K562 (cell line): Measurements from ENCODE around the gene OAT. TPM values are rescaled to one million over a fixed set of nuclear protein-coding genes. Genes with fewer than 3 reads are reported as not detected.

Experiments
- ATAC-seq: fragments of 200-7000 bp; cut with Tn5 transposase; 3 replicates; pipeline ENCODE4 v1.9.1; 2020; ENCODE audit warnings: moderate library complexity
- Bru-seq: library from RNA; stranded (reverse); fragments of 400-500 nt; gene quantifications from one replicate; lab custom pipeline; 2021; lab: Mats Ljungman, UMichigan
- BruChase-seq, 2 experiments: library from RNA; stranded (reverse); fragments of 400-500 nt; gene quantifications; one replicate each; lab custom pipeline; 2021; lab: Mats Ljungman, UMichigan
- BruUV-seq: library from RNA; stranded (reverse); fragments of 400-500 nt; replicated peaks from 2 replicates; lab custom pipeline; 2021; lab: Mats Ljungman, UMichigan
- CTCF ChIA-PET: fragments of 300-600 bp; formaldehyde crosslinking; extraction: SDS; loops from one replicate; lab custom pipeline; 2021; ENCODE audit warnings: low intra/inter-chr PET ratio; lab: Yijun Ruan, JAX
- POLR2A ChIA-PET: fragments of 300-600, 350-650 bp; sonication (Branson Sonifier 250); formaldehyde crosslinking; extraction: SDS; loops from one replicate; lab custom pipeline; 2021; ENCODE audit warnings: antibody characterized with exemption, inconsistent platforms; lab: Yijun Ruan, JAX
- DNase-seq, 4 experiments: peaks; one replicate each; pipeline versions ENCODE4 v3.0.0 to v3.0.0-alpha.2; 2011 to 2018; ENCODE audit warnings: low spot score in 3 of 4, mixed read lengths in 3 of 4; ENCODE audit errors: extremely low read depth in 1 of 4
- FAIRE-seq: peaks from 2 replicates; lab custom pipeline; 2011; peaks lifted over from hg19 to GRCh38; lab: Jason Lieb, UNC
- H2AFZ ChIP-seq: 2 replicates; pipeline ENCODE4 v1.6.0; 2011; ENCODE audit warnings: low read depth, low read length, control low read depth, inconsistent platforms
- H3K27ac ChIP-seq: fragments of 200-600 bp; 3 replicates; pipeline ENCODE4 v1.8.0; 2011; ENCODE audit warnings: low read depth, mild to moderate bottlenecking, control low read depth, inconsistent platforms, low read length, moderate library complexity, mixed read lengths; ENCODE audit errors: extremely low read depth
- H3K27me3 ChIP-seq, 2 experiments: fragments of 300-600 bp in 1 of 2; 2 replicates in 1 of 2; 3 replicates in 1 of 2; pipeline versions ENCODE4 v1.6.0 to v1.8.0; 2011; ENCODE audit warnings: inconsistent platforms in 2 of 2, low read length in 2 of 2, mild to moderate bottlenecking in 1 of 2, mixed read lengths in 1 of 2, moderate library complexity in 1 of 2; ENCODE audit not compliant: control insufficient read depth in 2 of 2, insufficient read depth in 2 of 2
- H3K36me3 ChIP-seq: fragments of 300-600 bp; 3 replicates; pipeline ENCODE4 v1.8.0; 2011; ENCODE audit warnings: mild to moderate bottlenecking, low read length, inconsistent platforms; ENCODE audit not compliant: control insufficient read depth, insufficient read depth
- H3K4me1 ChIP-seq, 2 experiments: fragments of 200-600 bp in 1 of 2; replicated peaks in 1 of 2; 2 replicates in 1 of 2; 3 replicates in 1 of 2; pipeline versions ENCODE4 v1.5.1 to v1.8.0; 2011; ENCODE audit warnings: inconsistent platforms in 2 of 2, low read length in 2 of 2, mild to moderate bottlenecking in 1 of 2, mixed read lengths in 1 of 2, moderate library complexity in 1 of 2; ENCODE audit not compliant: control insufficient read depth in 2 of 2, insufficient read depth in 2 of 2
- H3K4me2 ChIP-seq: 2 replicates; pipeline ENCODE4 v1.6.1; 2011; ENCODE audit warnings: low read length, control low read depth, inconsistent platforms, mixed read lengths; ENCODE audit not compliant: insufficient read depth
- H3K4me3 ChIP-seq: fragments of 200-600 bp; sonication (generic), shearing (Covaris generic); 2 replicates; pipeline ENCODE4 v1.5.1; 2016; ENCODE audit warnings: control low read depth, inconsistent platforms
- H3K79me2 ChIP-seq: fragments of 200-600 bp; 3 replicates; pipeline ENCODE4 v1.8.0; 2011; ENCODE audit warnings: low read length, inconsistent platforms; ENCODE audit not compliant: control insufficient read depth, insufficient read depth
- H3K9ac ChIP-seq, 2 experiments: 2 replicates each; pipeline versions ENCODE4 v1.6.0 to v1.6.1; 2011; ENCODE audit warnings: low read depth in 2 of 2, low read length in 2 of 2, control low read depth in 1 of 2, inconsistent platforms in 1 of 2, mild to moderate bottlenecking in 1 of 2, mixed read lengths in 1 of 2; ENCODE audit not compliant: insufficient read depth in 1 of 2
- H3K9me1 ChIP-seq: one replicate; pipeline ENCODE4 v1.6.0; 2011; ENCODE audit warnings: inconsistent platforms, mild to moderate bottlenecking, low read length, moderate library complexity; ENCODE audit not compliant: control insufficient read depth, insufficient read depth
- H3K9me3 ChIP-seq: replicated peaks from 2 replicates; pipeline ENCODE4 v1.5.1; 2011; ENCODE audit warnings: low read depth, low read length, inconsistent platforms; ENCODE audit not compliant: control insufficient read depth, insufficient read depth
- H4K20me1 ChIP-seq: replicated peaks from 2 replicates; pipeline ENCODE4 v1.6.1; 2011; ENCODE audit warnings: low read length, inconsistent platforms, mixed read lengths; ENCODE audit not compliant: control insufficient read depth, insufficient read depth
- ATF7 ChIP-seq: fragments of 450-650 bp; IDR thresholded peaks from 2 replicates; pipeline ENCODE4 v1.7.1; 2014; ENCODE audit warnings: mild to moderate bottlenecking, moderate library complexity
- HMG20B ChIP-seq: fragments of 250-450 bp; sonication (Bioruptor Pico); IDR thresholded peaks from 2 replicates; pipeline ENCODE4 v1.5.0; 2021; ENCODE audit warnings: mild to moderate bottlenecking
- JUND ChIP-seq, 2 experiments: IDR thresholded peaks; 2 replicates in 1 of 2; 3 replicates in 1 of 2; pipeline ENCODE4 v1.6.1; 2011; ENCODE audit warnings: borderline replicate concordance in 2 of 2, low read depth in 2 of 2, low read length in 2 of 2, improper control_type of control experiment in 1 of 2, missing biosample characterization in 1 of 2, missing genetic modification characterization in 1 of 2, missing genetic modification reagents in 1 of 2
- MAZ ChIP-seq, 2 experiments: fragments of 450-650 bp in 1 of 2; sonication (generic) in 1 of 2; formaldehyde crosslinking; IDR thresholded peaks in 1 of 2; conservative IDR thresholded peaks in 1 of 2; 2 replicates each; pipeline versions ENCODE4 v1.4.0 to v1.5.0; 2020; ENCODE audit warnings: mild to moderate bottlenecking in 1 of 2, missing genetic modification reagents in 1 of 2
- RAD21 ChIP-seq, 2 experiments: fragments of 250-450 bp in 1 of 2; fragments of 450-650 bp in 1 of 2; sonication (Bioruptor Pico) in 1 of 2; formaldehyde crosslinking in 1 of 2; IDR thresholded peaks in 1 of 2; conservative IDR thresholded peaks in 1 of 2; 2 replicates each; pipeline versions ENCODE4 v1.4.0 to v1.8.0; 2020 to 2022; ENCODE audit warnings: mild to moderate bottlenecking in 2 of 2, moderate library complexity in 1 of 2
- RBFOX2 ChIP-seq: fragments of 200-400 bp; formaldehyde crosslinking; IDR thresholded peaks from 2 replicates; pipeline ENCODE4 v1.6.1; 2017; ENCODE audit warnings: low read depth, mild to moderate bottlenecking, low read length, moderate library complexity
- RHOXF2B ChIP-seq: fragments of 250-450 bp; sonication (Bioruptor Pico); conservative IDR thresholded peaks from 2 replicates; pipeline ENCODE4 v1.5.1; 2021
- TCF3 ChIP-seq: sonication (generic); formaldehyde crosslinking; IDR thresholded peaks from 2 replicates; pipeline ENCODE4 v1.4.0; 2020; ENCODE audit warnings: mild to moderate bottlenecking, missing genetic modification reagents
- XRCC5 ChIP-seq: fragments of 200-400 bp; formaldehyde crosslinking; IDR thresholded peaks from 2 replicates; pipeline ENCODE4 v1.6.1; 2017; ENCODE audit warnings: low read depth, mild to moderate bottlenecking, low read length
- WGBS: fragments of 100-300 bp; shearing (Covaris generic); methylation state at CpG from one replicate; pipeline ENCODE4 v1.1.6; 2016; ENCODE audit warnings: low coverage, mixed read lengths; ENCODE audit not compliant: insufficient coverage; ENCODE audit errors: missing lambda C conversion rate; 5-methylcytosine and 5-hydroxymethylcytosine counted together
- in situ Hi-C: fragments of 300-500 bp; cut with MboI; formaldehyde crosslinking; loops from 4 replicates; pipeline ENCODE4 v1.15.0; 2018; ENCODE audit warnings: inconsistent platforms, mixed read lengths
- intact Hi-C: fragments of 100-400 bp; cut with micrococcal nuclease; formaldehyde crosslinking; loops from 2 replicates; pipeline ENCODE4 v1.14.2; 2022
- long read RNA-seq, 3 experiments: library from polyadenylated mRNA in 2 of 3; library from RNA in 1 of 3; unstranded in 2 of 3; stranded (forward) in 1 of 3; transcript quantifications; one replicate each; pipeline ENCODE4 v2.0.0, GENCODE V29; 2019 to 2022
- polyA minus RNA-seq, 3 experiments: library from RNA; depleted of rRNA, polyadenylated mRNA; stranded (reverse); fragments of >200 nt; gene quantifications; 2 replicates each; pipeline ENCODE4 v1.2.3, GENCODE V29; 2011
- polyA plus RNA-seq, 8 experiments: library from polyadenylated mRNA; depleted of rRNA in 4 of 8; stranded (reverse) in 5 of 8; unstranded in 3 of 8; fragments of >200 nt; fragmentation: Nextera tagmentation in 2 of 8; fragmentation: Illumina TruSeq in 1 of 8; extraction: Ambion mirVana in 2 of 8; extraction: Trizol in 1 of 8; gene quantifications; 2 replicates each; pipeline versions ENCODE4 v1.2.1 to v1.2.3, GENCODE V29; 2011 to 2014; ENCODE audit warnings: inconsistent platforms in 1 of 8, missing spikeins in 1 of 8
- total RNA-seq, 7 experiments: library from RNA; depleted of rRNA in 6 of 7; stranded (reverse); fragments of >200 nt in 6 of 7; fragmentation: Illumina TruSeq in 2 of 7; extraction: Trizol in 2 of 7; gene quantifications; 2 replicates each; pipeline versions ENCODE4 v1.2.1 to v1.2.3, GENCODE V29; 2011 to 2021; ENCODE audit warnings: low replicate concordance in 1 of 7
- TF ChIP-seq, protein P1 (sequence below): fragments of 450-650 bp; formaldehyde crosslinking; IDR thresholded peaks from 2 replicates; pipeline ENCODE4 v1.4.0; 2020; ENCODE audit warnings: mild to moderate bottlenecking, mixed read lengths
- TF ChIP-seq, protein P2 (sequence below): sonication (generic); formaldehyde crosslinking; IDR thresholded peaks from 2 replicates; pipeline ENCODE4 v1.8.0; 2022; ENCODE audit warnings: missing genetic modification reagents, mild to moderate bottlenecking, moderate library complexity, borderline replicate concordance

The OAT gene
- 51.6 and 128 TPM in 2 replicates for total RNA-seq (2011; cell fraction: chromatin; rRNA removed; ENCODE audit: low replicate concordance)
- 37.5 and 42.6 TPM in 2 replicates for total RNA-seq (2011; cell fraction: nucleolus; rRNA removed)
- total RNA-seq (2011; cell fraction: nucleoplasm; rRNA removed), result 70.5 and 72.6 TPM in 2 replicates
- total RNA-seq (2014; rRNA removed), result 100 and 106 TPM in 2 replicates
- 214 and 230 TPM in 2 replicates for total RNA-seq (2014; rRNA removed; fragmentation: Illumina TruSeq; extraction: Trizol)
- 139 and 152 TPM in 2 replicates for total RNA-seq (2015; rRNA removed; fragmentation: Illumina TruSeq; extraction: Trizol)
- 119 and 132 TPM in 2 replicates for total RNA-seq (2021)
- polyA plus RNA-seq (2011; rRNA removed), result 160 and 195 TPM in 2 replicates
- polyA plus RNA-seq (2011; cell fraction: cytosol; rRNA removed), result 55.6 and 107 TPM in 2 replicates
- polyA plus RNA-seq (2011; cell fraction: nucleus; rRNA removed), result 57.6 and 85.7 TPM in 2 replicates
- polyA plus RNA-seq (2012), result 89.1 and 119 TPM in 2 replicates
- 149 and 163 TPM in 2 replicates for polyA plus RNA-seq (2014; fragmentation: Illumina TruSeq; extraction: Trizol)
- 100 to 1,000 TPM; 294 to 312 TPM for polyA plus RNA-seq (2014; fragmentation: Nextera tagmentation; extraction: Ambion mirVana)
- 142 and 154 TPM in 2 replicates for polyA plus RNA-seq (2014; rRNA removed)
- 127 and 155 TPM in 2 replicates for polyA minus RNA-seq (2011; rRNA and poly(A)+ RNA removed)
- polyA minus RNA-seq (2011; cell fraction: cytosol; rRNA and poly(A)+ RNA removed), result 45.8 and 73.7 TPM in 2 replicates
- polyA minus RNA-seq (2011; cell fraction: nucleus; rRNA and poly(A)+ RNA removed), result 17.1 and 34.4 TPM in 2 replicates
- Bru-seq, nascent RNA, result percentile 81 among the genes with signal in this experiment
- percentile 82 among the genes with signal in this experiment for BruChase-seq, experiment 1, labeled RNA remaining after a 2-hour chase
- BruChase-seq, experiment 2, labeled RNA remaining after a 6-hour chase, result percentile 89 among the genes with signal in this experiment
- long read RNA-seq, experiment 1, transcript OAT-201 (10 exons, 2,048 nt), result major isoform, 496 of 560 reads
- long read RNA-seq, experiment 1, transcript OAT-208 (9 exons, 1,864 nt), result minor isoform, 8 of 560 reads
- long read RNA-seq, experiment 1, partial matches to known transcripts, result 33 of 560 reads
- long read RNA-seq, experiment 1, other reads (novel, unspliced or antisense), result 21 of 560 reads
- long read RNA-seq, experiment 2, transcript OAT-201 (10 exons, 2,048 nt), result major isoform, 32 of 104 reads
- long read RNA-seq, experiment 2, partial matches to known transcripts, result 25 of 104 reads
- long read RNA-seq, experiment 2, other reads (novel, unspliced or antisense), result 45 of 104 reads
- long read RNA-seq, experiment 3, transcript OAT-201 (10 exons, 2,048 nt), result major isoform, 438 of 496 reads
- long read RNA-seq, experiment 3, transcript OAT-208 (9 exons, 1,864 nt), result minor isoform, 5 of 496 reads
- long read RNA-seq, experiment 3, partial matches to known transcripts, result 26 of 496 reads
- long read RNA-seq, experiment 3, other reads (novel, unspliced or antisense), result 27 of 496 reads

DNA sequence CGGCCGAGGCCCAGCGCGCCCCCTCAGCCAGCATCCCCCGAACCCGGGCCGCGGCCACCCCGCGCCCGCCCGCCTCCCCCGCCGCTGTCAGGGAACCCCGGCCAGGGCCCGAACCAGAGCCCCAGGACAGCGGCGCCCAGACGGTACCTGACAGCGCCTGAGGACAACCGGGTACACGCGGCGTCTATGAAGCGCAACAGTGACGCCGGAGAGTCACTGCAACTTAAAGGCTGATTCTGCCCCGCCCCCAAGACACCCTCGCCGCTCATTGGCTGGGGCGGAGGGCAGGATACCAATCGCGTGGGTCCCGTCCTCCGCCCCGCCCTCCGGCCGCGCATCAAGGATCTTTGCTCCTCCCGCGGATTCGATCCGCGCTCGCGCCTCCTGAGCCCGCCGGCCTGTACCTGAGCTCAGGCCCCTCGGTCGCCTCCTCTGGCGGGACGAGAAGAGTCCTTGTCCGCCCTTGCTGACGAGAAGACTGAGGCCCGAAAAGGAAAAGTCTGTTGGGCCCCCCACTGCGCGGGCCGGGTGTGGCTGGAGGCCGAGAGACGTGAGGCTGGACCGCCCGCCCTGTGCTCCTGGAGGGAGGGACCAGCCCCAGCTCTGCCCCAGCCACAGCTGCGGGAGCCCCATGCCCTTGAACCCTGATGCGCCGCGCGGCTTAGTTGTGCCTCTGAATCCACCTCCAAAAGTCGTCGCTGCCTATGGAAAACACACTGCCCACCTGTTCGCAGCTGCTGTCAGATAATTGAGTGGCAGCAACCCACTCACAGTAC, at the start of gene OAT:
Gene OAT (minus strand): TSS at position 198 of the 776 bp plus-strand sequence. CDS start 6,752 bp downstream, outside the sequence.
- POLR2A ChIA-PET, result interaction anchor here (0.6 to 1.5 kb wide), 11 partner anchors 12 to 291 kb away, joined by 3 to 10 read pairs (median 3); no protein-coding TSS in a partner anchor
- Histone ChIP-seq H3K4me2 (peak within 1 kb of the TSS; percentile 77), H3K27ac (peak within 1 kb of the TSS; percentile 75), H4K20me1 (peaks cover 14% of the 10 kb centered on the region; the same call in 1 of the 2 replicates), H3K4me1 (peaks cover 37 to 38% of the 10 kb centered on the region in 2 experiments), H3K9me1 (no peaks in the 10 kb centered on the region), H2AFZ (peak within 1 kb of the TSS; percentile 79), H3K9ac (peak within 1 kb of the TSS; percentile 63 to 91), H3K9me3 (no peaks in the 10 kb centered on the region), H3K4me3 (peak within 1 kb of the TSS; percentile 69), H3K36me3 (peaks cover 16% of the 10 kb centered on the region), H3K79me2 (peaks cover 49% of the 10 kb centered on the region), H3K27me3 (no peaks in the 10 kb centered on the region)
- DNase-seq (peak; percentile 90 to 97 (median 93)), ATAC-seq (peak; percentile 86), FAIRE-seq (peak; percentile 79)
- WGBS, result under 1% methylated on average over 32 of the region's 70 CpGs
- in situ Hi-C loops, result no loop called here
- BruUV-seq, result no TSS peak
- CTCF ChIA-PET, result no interaction called here
- intact Hi-C loops, result loop anchor here (5.0 kb wide), 1 partner anchor 48 kb away; no protein-coding TSS in a partner anchor
- TF ChIP-seq RAD21 (CRISPR knock-in tag; conservative IDR thresholded peaks at IDR 0.05 in 1 of 2, IDR thresholded peaks at IDR 0.05 in 1 of 2), result no peak
- no peak for TF ChIP-seq HMG20B (CRISPR knock-in tag)
- TF ChIP-seq MAZ (CRISPR knock-in tag; conservative IDR thresholded peaks at IDR 0.05 in 1 of 2, IDR thresholded peaks at IDR 0.05 in 1 of 2), result peak in 1 of 2 experiments; percentile 59; a peak in 1 of 4 replicates
- no peak for TF ChIP-seq TCF3 (CRISPR knock-in tag)
- 0 out of 2 replicates have a peak, but pooled peaks have one; percentile 42 for TF ChIP-seq XRCC5
- TF ChIP-seq, protein P1, sequence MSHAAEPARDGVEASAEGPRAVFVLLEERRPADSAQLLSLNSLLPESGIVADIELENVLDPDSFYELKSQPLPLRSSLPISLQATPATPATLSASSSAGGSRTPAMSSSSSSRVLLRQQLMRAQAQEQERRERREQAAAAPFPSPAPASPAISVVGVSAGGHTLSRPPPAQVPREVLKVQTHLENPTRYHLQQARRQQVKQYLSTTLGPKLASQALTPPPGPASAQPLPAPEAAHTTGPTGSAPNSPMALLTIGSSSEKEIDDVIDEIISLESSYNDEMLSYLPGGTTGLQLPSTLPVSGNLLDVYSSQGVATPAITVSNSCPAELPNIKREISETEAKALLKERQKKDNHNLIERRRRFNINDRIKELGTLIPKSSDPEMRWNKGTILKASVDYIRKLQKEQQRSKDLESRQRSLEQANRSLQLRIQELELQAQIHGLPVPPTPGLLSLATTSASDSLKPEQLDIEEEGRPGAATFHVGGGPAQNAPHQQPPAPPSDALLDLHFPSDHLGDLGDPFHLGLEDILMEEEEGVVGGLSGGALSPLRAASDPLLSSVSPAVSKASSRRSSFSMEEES, result no peak
- TF ChIP-seq, protein P2, sequence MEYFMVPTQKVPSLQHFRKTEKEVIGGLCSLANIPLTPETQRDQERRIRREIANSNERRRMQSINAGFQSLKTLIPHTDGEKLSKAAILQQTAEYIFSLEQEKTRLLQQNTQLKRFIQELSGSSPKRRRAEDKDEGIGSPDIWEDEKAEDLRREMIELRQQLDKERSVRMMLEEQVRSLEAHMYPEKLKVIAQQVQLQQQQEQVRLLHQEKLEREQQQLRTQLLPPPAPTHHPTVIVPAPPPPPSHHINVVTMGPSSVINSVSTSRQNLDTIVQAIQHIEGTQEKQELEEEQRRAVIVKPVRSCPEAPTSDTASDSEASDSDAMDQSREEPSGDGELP (CRISPR knock-in tag), result peak; percentile 47
- TF ChIP-seq JUND (IDR thresholded peaks at IDR 0.05; ENCODE audit: borderline replicate concordance, low read depth, low read length), result peak; percentile 48; the same call in 1 of the 2 replicates
- no peak for TF ChIP-seq JUND (tag; IDR thresholded peaks at IDR 0.05; ENCODE audit: borderline replicate concordance, low read depth, low read length)
- TF ChIP-seq RHOXF2B (CRISPR knock-in tag), result no peak
- peak; percentile 67 for TF ChIP-seq ATF7
- TF ChIP-seq RBFOX2, result peak; percentile 100
